Activated T-cell treated with anti-CD3 and anti-CD28 coated beads, Interleukin-2, amount 50 U/mL, for 48 hours (primary cell): ENCODE results near the gene HDGFL3.
"Not testable (repeated sequence)": the region's sequence is repeated elsewhere in the genome, so short reads cannot be mapped to it uniquely, and the experiment has no call there.

ENCODE experiments used
- DNase-seq, 2 experiments: peaks; one replicate each; pipeline ENCODE4 v3.0.0-alpha.2; 2020

The HDGFL3 gene

DNA sequence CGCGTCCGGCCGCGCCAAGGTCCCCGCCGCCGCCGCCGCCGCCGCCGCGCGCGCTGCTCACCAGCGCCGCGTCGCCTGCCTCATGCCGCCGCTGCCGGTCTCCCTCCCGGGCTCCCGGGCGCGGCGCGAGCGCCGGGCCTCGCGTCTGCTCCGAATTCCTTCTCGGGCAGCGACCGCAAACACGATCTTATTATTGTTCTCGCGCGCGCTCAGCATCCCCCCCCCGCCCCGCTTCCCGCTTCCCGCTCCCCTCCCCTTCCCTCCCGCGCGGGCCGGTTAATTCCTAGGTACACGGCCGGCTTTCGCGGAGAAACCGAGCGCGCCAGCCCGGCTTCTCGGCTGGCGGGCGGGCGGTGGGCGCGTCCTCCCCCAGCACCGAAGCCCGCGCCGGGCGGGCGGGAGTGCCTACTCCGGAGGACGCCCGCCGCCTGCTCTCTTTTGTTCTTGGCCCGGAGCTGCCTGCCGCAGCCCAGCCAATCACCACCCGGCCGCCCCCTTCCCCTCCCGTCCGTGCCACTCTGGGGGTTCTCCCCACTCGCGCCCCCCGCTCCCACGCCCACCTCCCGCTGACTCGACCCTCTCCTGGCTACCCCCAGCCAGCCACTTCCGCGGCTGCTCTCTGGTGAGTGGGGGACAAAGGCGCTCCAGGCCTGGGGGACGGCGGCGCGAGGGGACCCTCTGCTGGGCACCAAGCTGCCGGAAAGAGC, at the start of gene HDGFL3:
Gene HDGFL3, minus strand, starts transcription at position 164 of the 707 bp plus-strand sequence. CDS start 409 bp downstream, outside the sequence.
- DNase-seq: peak; percentile 36 to 50

DNA sequence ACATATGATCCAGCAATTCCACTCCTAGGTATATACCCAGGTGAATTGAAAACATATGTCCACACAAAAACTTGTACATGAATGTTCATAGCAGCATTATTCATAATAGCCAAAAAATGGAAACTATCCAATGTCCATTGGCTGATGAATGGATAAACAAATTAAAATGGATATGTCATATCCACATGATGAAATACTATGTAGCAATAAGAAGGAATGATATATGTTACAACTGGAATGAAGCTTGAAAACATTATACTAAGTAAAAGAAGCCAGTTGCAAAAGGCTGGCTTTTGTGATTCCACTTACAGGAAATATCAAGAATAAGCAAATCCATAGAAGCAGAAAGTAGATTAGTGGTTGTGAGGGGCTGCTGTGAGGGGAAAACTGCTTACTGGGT, 43.2 kb upstream of the HDGFL3 start:
- no peak for DNase-seq

DNA sequence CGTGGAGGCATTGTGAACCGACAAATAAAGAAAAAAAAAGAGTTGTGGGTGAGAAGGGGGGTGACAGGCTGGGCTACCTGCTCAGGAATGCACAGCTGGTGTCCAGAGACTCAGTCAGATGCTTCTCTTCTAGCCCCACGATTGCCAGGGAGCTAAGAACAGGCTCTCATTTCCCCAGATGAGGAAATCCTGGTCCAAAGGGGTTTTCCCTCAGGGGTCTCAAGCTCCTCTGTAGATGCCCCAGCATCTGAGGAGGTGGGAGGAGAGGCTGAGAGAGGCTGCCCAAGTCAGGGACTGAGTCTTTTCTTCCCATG, 41.4 kb upstream of the HDGFL3 start:
- DNase-seq: no peak

DNA sequence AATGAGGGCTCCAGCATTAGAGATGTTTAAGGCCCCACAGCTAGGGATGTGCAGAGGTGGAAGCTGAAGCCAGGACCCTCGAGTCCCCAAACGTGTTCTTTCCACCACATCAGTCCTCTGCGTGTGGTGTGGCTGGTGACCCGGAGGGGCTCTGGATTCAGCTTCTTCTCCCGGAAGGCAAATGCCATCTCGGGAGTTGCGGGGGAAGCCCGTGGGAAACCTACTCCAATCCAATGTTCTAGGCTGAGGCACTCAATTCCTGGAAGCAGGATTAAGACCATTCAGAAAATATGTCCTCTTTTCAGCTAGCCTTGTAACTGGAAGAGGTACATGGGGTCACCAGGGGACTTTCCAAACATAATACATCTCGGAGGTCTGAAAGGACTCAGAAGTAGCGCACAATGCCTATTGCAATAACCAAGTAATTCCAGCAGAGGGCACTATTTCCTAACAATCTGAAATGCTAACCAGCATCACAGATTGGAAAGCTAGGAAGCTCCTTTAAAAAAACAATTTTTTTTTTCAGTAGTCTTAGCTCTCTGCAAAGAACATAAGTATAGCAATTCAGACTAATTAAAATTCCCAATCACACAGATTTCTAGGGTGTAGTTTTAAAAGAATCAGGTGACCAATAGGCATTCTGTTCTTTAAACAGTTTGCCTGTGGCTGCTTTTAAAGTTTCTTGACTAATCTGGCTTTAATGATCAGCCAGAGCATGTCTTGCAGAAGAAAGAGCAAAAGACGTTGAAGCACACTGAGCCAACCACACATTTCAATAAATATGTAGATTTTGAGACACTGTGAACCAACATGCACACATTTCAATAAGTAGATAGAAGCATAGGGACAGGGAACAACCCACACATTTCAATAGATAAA, 40.8 kb upstream of the HDGFL3 start:
- peak in 1 of 2 experiments; percentile 19 for DNase-seq

DNA sequence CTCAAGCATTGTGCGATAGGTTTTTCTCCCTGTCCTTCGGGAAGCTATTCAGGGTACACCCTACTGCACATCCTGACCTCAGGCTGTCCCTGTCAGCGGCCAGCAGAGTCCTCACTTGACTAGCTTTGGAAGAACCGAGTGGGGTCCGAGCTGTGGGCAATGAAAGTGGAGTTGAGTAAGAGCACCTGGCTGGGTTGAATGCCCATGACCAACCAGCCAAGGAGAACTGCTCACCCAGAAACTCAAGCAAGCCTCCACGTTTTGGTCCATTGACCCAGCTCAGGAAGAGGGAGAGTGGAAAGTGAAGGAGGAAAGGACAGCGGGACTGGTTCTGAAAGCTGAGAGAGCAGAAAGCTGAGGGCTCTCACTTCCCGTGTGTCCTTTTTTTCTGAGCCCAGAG, 36.0 kb upstream of the HDGFL3 start:
- DNase-seq: no peak

DNA sequence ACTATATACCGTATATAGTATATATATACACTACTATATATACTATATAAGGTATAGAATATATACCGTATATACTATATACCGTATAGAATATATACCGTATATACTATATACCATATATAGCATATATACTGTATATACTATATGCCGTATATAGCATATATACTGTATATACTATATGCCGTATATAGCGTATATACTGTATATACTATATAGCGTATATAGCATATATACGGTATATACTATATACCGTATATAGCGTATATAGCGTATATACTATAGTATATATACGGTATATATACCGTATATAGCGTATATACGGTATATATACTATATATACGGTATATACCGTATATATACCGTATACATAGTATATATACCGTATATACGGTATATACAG, 22.6 kb upstream of the HDGFL3 start:
- DNase-seq: no peak

DNA sequence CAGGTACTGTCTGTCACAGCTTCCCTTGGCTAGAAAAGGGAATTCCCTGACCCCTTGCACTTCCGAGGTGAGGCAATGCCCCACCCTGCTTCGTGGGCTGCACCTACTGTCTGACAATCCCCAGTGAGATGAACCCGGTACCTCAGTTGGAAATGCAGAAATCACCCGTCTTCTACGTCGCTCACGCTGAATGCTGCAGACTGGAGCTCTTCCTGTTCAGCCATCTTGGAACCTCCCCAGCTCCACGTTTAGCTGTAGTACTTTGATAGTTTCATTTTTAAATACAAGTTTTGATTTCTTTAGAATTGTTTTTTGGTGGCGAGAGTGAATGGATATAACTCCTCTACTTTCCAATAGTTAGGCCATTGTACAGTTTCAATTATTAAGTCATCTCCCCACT, 17.8 kb upstream of the HDGFL3 start:
- DNase-seq: no peak

DNA sequence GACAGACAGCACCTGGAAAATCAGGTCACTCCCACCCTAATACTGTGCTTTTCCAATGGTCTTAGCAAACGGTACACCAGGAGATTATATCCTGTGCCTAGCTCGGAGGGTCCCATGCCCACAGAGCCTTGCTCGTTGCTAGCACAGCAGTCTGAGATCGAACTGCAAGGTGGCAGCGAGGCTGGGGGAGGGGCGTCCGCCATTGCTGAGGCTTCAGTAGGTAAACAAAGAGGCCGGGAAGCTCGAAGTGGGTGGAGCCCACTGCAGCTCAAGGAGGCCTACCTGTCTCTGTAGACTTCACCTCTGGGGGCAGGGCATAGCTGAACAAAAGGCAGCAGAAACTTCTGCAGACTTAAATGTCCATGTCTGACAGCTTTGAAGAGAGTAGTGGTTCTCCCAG, 14.2 kb upstream of the HDGFL3 start:
- not testable (repeated sequence) for DNase-seq

DNA sequence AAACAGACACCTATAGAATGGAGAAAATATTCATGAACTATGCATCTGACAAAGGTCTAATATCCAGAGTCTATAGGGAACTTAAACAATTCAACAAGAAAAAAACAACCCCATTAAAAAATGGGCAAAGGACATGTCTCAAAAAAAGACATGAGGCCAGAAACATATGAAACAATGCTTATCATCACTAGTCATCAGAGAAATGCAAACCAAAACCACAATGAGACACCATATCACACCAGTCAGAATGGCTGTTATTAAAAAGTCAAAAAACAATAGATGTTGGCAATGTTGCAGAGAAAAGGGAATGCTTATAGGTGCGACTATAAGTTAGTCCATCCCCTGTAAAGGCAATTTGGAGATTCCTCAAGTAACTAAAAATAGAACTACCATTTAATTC, 11.4 kb upstream of the HDGFL3 start:
- no peak for DNase-seq

DNA sequence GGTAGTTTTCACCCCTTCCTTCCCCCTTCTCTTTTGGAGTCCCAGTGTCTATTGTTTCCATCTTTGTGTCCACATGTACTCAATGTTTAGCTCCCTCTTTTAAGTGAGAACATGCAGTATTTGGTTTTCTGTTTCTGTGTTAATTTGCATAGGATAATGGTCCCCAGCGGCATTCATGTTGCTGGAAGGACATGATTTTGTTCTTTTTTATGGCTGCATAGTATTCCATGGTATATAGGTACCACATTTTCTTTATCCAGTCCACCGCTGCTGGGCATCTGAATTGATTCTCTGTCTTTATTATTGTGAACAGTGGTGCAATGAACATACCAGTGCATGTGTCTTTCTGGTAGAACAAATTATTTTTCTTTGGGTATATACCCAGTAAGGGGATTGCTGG, 7.7 kb upstream of the HDGFL3 start:
- DNase-seq: no peak

DNA sequence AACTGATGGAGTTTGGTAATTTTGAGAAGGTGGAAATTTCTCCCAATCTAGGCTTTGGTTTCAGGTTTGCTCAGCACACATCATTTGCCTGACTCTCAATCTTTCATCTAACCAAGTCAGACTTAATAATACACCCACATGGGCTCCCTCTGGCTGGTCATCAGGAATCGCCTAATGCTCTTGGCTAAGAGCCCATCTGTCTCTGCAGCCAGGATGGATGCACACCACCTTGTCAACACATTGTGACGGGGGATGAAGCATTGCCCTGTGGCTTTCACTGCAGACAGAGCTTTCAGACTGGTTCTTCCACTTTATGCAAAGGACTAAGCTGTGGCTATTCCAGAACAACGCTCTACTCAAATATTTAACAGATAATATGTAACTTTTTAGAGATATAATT, 3.0 kb upstream of the HDGFL3 start:
- DNase-seq: no peak

DNA sequence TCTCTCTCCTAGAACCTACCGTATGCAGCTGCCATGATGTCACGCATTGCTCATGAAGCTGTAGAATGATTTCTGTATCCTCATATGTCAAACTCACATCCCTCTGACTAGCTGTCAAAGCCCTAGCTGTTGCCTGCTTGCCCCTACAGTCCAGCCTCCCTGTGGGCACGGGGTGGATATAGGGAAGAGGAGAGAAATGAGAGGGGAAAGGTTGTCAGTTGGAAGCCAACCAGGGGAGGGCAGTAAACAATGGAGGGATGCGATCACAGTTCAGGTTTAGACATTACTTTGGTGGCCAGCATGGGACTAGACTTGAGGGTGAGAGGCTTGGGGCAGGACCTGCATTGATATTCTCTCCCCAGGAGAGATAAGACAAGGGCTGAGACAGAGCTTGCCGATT, 1.7 kb upstream of the HDGFL3 start:
- DNase-seq: no peak

DNA sequence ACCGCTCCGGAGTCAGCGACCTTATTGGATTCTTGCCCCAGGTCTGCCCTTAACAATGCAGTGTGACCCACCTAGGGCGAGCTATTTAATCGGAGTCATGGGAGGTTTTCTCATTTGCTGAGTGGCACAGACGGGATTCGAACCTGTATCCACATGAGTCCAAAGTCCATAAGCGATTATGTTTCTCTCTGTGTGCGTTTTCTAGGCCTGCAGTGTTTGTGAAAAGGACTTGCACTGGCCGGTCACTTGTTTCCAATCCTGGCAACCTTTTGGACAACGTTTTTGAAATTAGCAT, 691 bp upstream of the HDGFL3 start:
- DNase-seq: no peak

DNA sequence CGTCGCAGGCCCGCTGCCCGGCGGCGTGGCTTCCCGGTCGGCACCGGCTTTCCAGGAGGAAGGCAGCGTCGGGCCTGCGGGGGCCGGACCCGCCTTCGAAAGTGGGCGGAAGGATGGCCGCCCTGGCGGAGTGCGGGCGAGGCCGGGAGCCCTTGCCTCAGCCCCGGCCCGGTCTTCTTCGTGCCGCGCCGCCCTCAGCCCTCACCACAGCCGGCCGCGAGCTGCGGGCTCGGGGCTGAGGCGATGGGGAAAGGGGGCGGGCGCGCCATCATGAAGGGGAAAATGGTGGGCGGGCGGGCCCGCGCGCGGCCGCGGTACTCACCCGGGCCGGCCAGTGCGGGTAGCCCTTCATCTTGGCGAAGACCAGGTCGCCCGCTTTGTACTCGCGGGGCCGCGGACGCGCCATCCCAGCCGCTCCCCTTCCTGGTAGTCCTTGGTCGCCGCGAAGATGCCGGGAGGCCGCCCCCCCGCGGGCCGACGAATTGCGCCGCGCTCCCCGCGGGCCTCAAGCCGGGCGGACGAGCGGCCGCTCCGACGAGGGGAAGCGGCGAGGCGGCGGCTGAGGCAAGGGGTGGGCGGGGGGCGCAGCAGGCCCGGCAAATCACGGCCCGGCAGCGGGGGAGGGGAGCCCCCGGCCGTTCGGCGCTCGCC, 489 bp downstream of the HDGFL3 start:
- peak; percentile 35 for DNase-seq

DNA sequence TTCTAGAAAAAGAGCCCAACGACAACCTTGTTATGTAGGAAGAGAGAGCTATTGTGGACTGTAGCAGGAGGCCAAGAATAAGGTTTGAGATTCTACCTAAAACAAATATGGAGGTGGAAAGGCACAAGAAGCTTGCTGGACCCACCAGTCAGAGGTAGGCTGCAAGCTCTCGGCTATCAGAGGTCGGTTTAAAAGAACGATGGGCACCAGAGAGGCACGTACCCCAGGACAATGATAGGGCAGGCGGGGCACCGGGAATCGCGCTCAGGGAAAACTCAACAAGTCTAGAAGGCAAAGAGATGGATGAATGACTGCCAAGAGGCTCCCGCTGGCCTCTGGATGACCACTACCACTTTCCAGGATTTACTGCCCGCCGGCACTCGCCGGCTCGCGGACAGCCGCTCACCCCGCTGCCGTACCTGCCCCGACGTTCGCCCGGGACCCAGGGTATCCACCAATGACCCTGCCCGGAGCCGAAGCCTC, 1.1 kb downstream of the HDGFL3 start:
- no peak for DNase-seq

DNA sequence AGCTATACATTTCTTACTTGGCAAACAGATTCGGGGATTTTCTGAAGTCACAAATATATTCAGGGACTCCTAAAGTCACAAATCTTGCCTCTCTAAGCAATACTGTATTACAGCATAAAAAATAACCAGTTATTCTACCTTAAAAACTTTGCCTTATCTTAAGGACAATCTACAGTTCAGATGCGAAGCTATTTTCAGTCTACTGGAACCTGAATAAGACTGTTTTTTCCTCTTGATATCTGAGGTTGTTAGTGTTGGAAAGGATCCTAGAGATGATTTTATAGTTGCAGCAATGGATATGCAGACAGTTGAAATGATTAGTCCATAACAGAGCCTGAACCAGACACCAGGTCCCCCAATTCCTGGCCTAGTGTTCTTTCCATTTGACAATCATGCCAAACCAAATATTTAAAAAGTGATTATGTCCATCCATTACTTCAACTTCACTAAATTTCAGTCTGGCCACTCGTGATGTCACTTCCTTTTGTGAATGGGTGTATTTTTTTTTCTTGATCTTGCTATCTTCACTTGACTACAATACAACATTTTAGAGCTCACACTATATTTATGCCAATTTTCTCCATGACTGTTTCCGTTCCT, 1.8 kb downstream of the HDGFL3 start:
- DNase-seq: no peak

DNA sequence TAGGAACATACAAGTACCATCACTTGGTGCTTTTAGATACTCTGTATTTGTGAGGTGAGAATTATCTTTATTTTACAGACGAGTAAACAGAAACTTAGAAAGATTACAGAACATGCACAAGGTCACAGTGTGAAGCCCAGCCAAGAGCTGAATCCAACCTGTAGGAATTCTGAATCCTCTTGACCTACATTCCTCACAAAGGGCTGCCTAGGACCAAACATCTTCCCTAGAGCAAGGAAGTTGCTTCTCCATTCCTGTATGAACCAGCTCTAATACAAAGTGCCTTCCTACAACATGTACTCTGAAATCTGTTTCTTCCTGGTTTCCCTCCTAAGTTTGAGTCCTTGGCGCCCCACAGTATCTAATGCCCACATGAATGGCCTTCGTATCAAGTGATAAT, 2.9 kb downstream of the HDGFL3 start:
- no peak for DNase-seq

DNA sequence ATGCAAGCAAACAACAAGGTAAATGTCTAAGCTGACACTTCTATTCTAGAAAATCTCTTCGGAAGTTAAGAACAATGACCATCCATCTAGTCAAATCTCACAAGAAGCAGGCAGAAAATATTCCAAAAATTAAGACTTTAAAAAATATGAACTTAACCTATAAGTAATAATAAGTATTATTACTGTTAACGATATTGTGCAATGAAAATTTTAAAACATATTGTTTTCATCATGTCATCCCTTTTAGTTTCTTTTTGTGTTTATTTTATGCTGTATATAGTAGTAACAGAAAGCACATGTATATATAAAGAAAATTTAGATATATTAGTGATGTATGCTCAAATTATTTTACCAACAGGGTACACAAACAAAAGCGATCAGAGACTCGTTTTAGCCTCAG, 4.1 kb downstream of the HDGFL3 start:
- DNase-seq: no peak

DNA sequence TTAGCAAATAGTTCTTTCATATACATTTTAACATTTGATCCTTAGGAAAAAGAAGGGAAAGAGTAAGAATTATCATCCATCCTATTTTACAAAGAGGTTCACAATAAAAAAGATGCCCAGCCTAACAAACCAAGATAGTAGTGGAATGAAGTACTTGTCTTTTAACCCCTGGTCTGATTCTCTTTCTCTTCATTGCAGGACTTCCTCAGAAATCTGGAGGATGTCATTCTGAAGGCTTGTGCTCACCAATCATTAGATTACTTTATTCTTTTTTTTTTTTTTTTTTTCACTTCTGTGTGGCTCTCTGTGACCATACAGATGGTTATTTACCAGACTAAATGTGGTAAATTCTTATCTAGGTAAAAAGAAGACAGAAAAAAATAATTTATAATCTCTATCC, 7.0 kb downstream of the HDGFL3 start:
- DNase-seq: no peak

DNA sequence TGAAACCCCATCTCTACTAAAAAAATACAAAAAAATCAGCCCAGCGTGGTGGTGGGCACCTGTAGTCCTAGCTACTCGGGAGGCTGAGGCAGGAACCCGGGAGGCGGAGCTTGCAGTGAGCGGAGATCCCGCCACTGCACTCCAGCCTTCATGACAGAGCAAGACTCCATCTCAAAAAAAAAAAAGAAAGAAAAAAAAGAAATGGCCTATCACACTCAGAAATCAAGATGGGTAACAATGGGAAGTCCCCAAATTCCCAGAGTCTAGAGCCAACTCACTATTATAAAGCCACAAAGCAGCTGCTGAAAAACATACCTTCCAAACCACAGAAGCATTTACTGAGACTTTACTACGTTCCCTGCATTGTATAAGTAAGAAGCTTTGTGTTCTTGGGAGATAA, 7.5 kb downstream of the HDGFL3 start:
- DNase-seq: peak in 1 of 2 experiments; percentile 25

DNA sequence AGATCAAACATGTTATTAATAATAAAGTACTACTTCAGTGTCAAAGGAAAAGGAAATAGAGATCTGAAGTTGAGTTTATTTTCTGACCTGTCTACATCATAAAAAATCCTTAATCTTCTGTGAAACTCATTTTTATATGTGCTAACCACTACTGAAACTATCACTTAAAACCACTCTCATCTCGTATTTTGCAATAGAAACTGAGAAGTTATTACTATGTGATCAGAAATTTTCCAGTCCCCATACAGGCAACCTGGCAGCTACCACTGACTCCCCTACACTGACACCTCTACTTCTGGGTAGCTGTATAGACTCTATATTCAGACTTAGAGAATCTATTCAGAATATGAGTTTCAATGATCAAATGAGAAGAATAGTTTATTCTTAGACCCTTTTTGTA, 8.3 kb downstream of the HDGFL3 start:
- peak in 1 of 2 experiments; percentile 32 for DNase-seq

DNA sequence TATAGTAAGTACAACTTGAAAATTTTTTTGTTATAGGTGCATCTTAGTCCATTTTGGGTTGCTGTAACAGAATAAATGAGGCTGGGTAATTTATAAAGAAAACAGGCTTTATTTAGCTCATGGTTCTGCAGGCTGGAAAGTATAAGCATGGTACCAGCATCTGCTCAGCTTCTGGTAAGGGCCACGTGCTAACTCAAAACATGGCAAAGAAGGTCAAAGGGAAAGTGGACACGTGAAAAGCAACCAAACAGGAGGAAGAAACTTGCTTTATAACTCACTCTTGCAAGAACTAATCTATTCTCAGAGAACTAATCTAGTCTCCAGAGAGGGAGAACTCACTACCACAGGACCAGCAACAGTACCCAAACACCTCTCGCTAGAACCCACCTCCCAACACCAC, 9.1 kb downstream of the HDGFL3 start:
- no peak for DNase-seq

DNA sequence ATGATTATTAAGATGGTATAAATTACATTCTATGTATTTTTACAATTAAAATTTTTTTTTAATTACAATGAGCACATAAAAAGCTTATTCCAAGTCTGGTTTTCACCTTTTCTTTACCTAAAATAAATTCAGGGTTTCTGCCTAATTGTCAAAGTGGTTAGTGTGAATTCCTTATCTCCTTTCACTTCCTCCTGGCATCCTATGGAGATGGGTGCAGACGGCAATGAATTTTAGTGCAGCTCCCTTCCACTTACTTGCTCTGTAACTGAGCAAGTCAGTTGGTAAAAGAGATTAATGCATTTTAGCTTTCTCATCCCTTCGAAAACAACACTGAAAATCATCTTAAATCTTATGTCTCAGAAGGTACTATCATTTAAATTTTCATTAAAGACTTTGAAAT, 13.1 kb downstream of the HDGFL3 start:
- DNase-seq: no peak

DNA sequence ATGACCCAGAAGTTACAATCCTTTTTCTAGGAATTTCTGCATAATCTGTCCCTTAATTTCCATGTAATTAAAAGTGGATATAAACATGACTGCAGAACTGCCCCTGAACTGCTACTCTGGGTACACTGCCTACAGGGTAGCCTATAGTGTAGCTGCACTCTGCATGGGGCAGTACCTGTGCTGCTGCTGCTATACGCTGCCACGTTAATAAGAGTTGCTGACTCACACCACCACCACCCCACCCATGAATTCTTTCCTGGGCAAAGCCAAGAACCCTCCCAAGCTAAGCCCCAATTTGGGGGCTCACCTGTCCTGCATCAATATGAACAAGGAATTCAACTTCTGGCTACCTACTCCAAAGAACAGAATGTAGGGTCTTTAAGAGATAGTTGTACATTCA, 13.9 kb downstream of the HDGFL3 start:
- no peak for DNase-seq
